Measurements from ENCODE around the gene NTMT1.

The NTMT1 gene

DNA sequence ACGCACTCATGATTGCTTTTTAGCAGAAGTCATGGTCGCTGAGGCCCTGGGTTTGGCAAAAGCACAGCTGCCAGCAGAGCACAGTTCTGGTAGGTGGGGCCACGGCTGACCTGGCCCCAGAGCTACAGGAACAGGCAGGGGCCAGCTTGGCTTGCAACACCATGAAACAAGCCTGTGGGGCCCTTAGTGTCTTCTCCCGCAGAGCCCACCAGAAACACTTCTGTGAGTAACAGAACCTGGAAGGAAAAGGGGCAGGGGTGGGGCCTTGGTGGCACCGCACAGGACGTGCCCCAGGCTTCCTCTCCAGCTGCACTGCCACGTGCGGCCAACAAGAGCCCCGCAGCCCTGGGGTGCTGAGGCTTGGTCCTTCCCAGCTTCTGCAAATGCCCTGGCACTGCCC lies 11.1 kb downstream of the NTMT1 start:
- DNase-seq (ENCODE audit: low spot score) = no peak

DNA sequence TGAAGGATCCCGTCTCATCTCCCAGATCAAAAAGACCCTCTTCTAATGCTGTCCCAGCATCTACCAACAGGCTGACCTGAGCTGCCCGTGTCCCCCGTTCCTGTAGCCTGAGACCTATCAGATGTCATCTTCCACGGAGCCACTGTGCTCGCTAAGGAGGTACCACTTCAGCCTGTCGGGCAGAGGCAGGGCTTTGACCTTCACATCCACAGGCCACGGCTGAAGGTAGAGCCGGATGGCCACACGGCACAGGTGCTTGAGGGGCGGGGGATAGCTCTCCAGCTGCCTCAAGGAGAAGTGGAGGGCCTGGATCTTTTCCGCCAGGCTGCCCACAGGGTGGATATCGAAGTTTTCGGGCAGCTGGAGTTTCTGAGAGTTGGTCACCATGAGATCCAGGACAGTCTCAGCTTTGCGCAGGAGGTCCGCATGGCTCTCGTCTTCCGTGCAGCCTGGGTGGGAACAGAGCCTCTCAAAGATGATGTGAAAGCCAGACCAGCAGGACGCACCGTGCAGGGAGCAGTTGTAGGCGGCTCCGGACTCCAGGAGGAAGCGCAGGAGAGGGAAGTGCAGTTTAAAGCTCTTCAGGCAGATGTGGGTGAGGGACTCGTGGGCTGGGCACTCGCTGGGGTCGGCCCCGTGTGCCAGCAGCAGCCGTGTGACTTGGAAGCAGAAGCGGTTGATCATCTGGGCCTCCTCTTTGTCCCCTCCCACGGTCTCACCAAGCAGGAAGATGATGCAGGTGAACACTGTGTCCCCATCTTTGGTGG lies 11.9 kb downstream of the NTMT1 start:
- DNase-seq (ENCODE audit: low spot score) = no peak

DNA sequence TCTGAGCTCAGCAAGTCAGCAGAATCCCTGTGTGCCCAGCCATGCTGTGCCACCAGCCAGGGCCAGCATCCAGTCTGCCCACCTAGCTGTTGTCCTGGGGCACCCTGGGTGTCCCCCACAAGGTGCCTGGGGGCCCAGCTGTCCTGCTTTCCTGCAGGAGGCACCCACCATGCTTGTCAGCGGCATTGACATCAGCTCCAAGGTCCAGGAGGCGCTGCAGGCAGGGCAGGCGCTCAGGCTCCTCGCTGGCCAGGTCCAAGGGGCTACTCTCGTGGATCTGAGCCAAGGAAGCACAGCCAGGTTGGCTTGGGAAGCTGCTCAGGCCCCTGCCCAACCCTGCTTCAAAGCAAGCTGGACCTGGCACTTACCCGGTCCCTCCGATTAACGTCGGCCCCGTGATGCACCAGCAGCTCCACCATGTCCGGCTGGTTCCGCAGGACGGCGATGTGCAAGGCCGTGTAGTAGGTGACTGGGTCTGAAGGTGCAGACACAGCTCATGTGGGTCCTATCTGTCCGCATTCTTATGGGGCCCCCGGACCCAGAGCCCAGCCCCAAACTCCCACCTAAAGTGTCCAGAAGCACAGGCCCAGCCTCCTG lies 13.2 kb downstream of the NTMT1 start:
- DNase-seq (ENCODE audit: low spot score) = no peak

DNA sequence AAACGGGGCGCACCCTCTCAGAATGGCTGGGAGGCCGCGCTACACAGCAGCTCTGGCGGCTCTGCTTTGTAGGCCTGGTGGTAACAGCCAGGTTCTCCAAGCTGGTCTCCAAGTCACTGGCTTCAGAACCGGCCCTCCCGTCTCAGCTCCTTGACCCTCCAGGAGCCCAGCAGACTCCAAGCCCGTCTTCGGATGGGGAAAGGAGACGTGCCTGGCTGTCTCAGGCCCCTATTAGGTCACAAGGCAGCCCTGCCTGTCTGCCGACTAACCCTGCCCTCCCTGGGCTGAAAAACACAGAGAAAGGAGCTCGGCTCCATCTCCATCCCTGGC lies 13.8 kb downstream of the NTMT1 start:
- no peak for DNase-seq (ENCODE audit: low spot score)

DNA sequence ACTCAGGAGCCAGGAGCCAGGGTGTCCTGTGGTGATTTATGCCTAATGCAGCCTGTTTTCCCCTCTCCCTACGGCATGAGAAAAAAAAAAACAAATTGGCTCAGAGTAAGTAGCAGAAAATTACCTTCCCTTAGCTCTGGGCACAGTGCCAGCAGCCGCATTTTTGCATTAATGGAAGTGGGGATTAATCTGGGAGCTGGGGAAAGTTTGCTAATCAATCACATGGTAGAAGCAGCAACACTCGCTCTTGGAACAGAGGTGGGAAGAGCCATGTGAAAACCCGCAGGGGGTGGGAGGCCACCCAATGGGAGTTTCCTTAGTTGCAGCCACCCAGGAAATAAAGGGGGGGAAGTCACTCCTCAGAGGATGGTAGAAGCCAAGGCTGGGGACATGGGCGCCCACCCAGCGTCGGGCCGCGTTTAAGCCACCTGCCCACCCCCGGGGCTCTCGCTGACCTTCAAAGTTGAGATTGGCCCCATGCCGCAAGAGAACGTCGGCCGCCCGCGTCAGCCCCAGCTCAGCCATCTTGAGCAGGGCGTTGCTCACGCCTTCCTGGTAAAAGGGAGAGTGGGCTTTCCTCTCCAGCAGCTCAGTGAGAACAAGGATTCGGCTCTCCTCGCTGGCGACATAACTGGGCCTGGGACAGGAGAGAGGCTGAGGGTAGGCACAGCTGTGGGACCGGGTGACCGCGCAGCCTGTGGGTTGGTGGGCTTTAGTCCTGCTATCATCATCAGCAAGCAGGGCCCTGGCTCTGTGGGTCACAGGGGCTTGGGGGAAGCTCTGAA lies 14.3 kb downstream of the NTMT1 start:
- no peak for DNase-seq (ENCODE audit: low spot score)

DNA sequence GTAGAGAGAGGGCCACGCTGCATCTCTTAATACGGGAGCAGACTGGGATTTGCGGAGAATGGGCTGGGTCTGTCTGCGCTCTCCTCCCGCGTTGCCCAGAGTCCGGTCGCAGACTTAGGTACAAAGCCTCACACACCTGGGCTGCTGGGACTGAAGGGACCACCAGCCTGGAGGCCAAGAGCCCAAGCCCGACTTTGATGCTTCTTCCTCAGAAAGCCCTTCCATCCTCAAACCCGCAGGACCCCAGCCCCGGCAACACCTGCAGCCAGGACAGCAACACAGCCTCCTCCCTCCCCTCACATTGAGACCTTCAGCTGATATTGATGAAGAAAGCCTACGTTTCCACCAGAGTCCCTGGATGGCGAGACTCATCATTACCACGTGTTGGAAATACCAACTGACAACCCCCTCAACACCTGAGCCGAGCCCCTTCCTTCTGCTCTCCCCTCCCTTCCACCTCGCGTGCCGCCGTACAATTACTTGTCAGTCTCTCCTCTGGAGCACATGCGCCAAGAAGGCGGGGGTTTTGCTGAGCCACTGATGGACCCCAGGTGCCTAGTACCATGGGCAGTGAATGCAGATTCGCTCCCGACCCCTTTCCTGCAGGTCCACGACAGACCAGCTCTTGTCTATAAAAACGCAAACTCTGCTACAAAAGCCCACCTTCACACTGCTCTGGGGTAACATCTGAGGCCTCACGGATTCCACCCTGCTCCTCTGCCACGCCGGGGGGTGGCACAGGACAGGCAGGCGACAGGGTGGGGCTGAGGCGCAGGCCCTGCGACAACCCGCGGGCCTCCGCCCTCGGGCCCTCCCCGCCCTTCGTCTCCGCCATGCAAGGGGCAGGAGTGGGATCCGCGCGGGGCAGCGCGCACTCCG lies 15.1 kb downstream of the NTMT1 start:
- no peak for DNase-seq (ENCODE audit: low spot score)

DNA sequence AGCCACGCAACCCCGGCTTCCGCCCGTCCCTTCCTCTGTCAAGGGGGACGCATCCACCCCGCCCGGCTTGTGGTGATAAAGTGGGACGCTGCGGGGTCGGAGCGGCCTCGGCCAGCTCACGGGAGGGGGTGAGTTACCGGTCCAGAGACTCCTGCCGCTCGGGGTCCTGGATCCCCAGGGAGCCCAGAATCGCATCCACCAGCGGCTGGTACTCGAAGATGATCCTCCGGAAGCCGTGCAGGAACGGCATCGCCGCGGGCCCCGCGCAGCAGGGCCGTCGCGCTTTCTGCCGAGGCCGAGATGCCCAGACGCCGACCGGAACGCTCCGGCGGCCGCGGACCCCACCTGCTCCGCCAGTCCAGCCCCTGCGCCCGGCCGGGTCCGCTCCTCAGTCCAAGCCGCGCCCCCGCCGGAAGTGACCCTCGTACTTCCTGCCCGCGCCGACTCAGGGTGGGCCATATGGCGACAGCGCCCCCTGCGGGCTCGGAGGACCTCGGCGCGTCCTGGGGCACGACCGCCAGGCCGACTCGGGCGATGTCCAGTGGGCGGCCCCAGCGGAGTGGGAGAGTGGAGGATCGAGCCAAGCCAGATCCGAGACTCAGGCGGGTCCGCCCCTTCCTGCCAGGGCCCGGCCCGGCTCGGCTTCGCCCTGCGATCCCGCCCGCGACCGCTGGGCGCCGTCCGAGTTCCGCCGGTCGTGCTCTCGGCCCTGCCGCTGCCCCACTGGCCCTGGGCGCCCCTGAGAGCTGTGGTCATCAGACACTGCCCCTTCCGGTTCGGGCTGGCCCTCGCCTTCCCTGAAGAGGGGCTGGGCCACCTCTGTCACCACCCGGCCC lies 16.0 kb downstream of the NTMT1 start, which contains the start of gene ASB6:
ASB6 (minus strand) TSS at position 402 of the 836 bp plus-strand sequence; CDS start at position 250, 152 bp downstream.
- DNase-seq (ENCODE audit: low spot score) = peak; percentile 95

DNA sequence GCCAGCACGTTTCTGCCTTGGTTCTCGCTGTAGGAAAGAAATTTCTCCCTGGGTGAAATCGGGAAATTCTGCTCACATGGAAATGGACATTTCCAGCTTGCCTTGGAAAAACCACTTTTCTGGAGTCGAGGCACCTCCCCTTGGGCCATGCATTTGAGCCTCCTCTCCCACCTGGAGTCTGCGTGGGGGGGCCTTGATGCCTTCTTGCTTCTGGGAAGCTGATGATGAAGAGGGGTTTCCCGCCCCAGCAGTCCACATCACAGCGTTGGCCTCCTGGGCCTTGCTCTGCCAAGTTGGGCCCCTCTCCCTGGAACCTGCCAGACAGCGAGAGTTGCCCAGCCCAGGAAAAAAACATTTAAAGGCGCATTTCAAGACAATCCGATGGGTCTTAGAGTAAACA lies 17.7 kb downstream of the NTMT1 start:
- DNase-seq (ENCODE audit: low spot score) = no peak

DNA sequence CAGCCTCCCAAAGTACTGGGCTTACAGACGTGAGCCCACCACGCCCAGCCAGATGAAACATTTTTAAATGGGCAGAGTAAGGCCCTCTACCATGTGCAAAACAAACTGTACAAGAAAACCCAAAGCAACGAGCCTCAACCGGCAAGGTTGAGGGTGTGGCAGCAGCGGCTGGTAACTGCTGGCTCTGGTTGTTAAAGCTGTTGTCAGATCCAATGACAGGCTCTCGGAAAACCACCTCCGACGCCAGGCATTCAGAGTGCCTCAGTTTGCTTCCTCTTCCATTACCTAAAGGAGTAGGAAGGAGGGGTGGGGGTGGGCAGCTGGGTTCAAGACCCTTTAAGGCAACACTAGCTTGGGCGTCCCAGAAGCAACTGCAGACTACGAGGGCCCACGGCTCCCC lies 18.4 kb downstream of the NTMT1 start:
- no peak for DNase-seq (ENCODE audit: low spot score)

DNA sequence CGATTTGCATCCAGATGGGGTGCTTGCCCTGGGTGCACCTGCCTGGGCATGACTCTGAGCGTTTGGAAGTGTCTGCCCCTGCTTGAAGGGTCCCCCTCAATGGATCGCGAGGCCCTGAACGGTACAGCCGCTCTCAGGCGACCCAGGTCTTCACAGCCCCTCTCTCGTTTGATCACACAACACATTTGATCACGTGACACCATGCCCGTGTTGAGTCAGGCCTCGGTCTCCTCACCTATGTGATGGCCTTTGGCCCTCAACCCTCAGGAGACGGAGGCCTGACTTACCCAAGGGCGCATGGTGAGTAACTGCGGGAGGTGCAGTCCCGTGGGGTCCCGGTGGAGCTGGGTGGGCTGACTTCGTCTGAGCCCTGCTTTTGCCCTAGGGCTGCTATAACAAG lies 18.9 kb downstream of the NTMT1 start:
- no peak for DNase-seq (ENCODE audit: low spot score)

DNA sequence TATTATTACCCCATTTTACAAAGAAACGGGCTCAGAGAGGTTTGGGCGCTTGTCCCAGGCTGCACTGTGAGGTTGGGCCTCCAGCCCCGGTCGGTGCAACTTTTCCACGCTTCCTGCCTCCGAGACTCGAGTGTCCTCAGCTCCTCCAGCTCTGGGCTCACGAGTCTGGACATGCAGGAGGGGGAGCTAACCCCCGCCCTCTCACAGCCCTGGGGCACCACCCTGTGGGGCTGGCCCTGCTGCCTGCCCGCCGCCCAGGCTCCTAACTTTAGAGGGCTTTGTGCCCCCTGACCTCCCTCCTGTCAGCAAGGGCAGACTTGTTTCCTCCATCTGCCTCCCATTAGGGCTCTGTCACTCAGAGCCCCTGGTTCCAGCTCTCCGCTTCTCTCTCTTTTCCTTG lies 20.3 kb downstream of the NTMT1 start:
- DNase-seq (ENCODE audit: low spot score) = no peak

DNA sequence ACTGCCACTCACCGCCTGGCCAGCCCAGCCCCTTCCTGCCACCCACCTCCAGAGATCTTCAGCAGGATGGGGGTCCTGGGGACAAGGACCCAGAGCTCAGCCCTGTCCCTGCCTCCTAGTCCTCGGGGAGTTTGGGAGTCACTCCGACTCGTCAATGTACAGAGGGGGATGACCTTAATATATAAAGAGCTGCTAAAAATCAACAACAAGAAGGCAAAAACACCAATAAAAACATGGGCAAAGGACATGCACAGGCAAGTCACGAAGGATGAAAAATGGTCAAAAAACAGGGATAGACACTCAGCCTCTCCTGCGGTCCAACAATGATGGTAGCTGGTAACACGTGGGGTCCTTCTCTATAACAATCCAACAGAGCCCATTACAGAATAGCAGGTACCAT lies 20.7 kb downstream of the NTMT1 start:
- no peak for DNase-seq (ENCODE audit: low spot score)

DNA sequence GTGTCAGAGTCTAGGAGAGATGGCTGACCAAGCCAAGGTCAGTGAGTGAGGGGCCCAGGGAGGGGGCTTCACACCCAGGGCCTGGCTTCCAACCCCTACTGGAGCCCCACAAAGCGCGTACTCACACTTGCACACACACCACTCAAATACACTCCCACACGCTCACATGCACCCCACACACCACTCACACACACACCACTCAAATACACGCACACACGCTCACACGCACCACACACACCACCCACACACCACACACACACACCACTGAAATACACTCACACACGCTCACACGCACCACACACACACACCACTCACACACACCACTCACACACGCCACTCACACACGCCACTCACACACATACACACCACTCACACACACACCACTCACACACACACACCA lies 21.7 kb downstream of the NTMT1 start:
- DNase-seq (ENCODE audit: low spot score) = no peak

DNA sequence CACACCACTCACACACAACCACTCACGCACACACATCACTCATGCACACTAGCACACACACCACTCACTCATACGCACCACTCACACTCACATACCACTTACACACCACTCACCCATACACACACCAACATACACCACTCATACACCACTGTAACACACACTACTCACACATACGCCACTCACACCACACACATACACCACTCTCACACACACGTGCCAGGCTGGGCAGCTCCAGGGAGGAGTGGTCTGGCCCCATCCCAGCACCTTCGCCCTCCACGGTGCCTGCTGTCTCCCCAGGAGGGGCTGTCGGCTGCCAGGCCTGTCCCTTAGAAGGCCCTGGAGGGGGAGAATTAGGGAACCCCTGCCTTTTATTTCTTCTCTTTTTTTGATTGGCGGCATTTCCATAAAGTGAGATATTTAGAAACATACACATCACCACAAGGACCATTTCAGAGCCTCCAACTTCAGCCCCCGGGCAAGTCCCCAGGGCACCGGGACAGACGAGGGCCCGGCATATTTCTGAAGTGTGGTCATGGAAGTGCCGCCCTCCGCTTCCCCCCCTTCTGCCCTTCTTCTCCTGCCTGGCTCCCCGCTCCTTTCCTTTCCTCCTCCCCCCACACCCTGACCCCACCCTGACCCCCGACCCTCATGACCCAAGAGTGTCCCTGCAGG lies 22.3 kb downstream of the NTMT1 start:
- no peak for DNase-seq (ENCODE audit: low spot score)

DNA sequence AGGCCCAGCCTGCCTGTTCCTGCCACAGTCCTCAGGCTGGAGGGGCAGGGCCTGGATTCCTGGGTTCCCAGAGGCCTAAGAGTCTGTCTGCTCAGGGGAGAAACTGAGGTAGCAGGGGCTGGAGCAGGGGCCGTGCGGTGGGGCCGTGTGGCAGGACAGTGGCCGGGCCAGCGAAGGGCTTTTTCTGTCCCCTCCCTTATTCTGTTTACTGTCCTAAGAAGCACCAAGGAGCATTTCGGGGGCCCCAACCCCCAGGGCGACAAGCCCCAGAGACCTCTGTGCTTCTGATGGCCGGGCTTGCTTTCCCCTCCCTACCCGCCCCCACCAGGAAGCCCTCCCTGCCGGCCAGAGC lies 22.8 kb downstream of the NTMT1 start:
- no peak for DNase-seq (ENCODE audit: low spot score)

DNA sequence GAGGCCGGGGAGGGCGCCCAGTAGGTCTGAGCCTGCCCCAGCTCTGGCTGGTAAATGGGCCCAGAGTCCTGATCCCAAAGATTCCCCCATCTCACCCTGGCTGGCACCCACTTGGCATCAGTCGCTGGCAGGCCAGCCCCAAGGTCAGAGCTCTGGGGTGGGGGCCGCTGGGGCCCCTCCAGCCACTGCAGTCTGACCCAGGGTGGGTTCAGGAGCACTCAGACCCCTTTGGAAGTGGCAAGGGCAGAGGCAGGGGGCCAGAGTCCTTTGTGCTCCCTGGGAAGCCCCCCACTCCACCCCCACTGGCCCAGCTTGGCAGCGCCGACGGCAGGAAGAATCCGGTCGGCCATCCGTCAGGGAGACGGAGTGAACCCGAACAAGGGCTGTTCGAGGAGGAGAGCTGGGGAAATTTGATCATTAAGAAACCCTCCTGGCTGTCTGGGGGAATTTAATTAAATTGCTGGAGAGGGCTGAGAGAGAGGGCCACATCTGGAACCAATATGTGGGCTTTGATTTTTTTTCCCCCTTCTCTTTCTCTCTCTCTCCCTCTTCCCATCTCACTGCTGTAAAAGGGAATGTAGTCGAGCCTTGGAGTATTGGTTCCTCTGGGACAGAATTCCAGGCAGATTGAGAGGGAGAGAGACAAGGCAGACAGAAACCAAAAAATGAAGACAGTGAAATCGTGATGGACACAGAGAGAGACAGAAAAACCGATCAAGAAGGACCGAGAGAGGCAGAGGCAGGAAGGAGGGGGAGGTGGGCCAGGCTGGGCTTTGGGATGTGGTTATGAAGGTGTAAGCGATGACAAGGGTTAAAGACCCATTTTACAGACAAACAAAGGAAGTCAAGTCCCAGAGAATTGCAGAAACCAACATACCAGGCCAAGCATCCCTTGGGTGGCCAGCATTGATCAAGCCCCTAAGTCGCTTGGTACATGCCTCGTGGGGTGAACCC lies 24.0 kb downstream of the NTMT1 start:
- peak; percentile 84 for DNase-seq (ENCODE audit: low spot score)

DNA sequence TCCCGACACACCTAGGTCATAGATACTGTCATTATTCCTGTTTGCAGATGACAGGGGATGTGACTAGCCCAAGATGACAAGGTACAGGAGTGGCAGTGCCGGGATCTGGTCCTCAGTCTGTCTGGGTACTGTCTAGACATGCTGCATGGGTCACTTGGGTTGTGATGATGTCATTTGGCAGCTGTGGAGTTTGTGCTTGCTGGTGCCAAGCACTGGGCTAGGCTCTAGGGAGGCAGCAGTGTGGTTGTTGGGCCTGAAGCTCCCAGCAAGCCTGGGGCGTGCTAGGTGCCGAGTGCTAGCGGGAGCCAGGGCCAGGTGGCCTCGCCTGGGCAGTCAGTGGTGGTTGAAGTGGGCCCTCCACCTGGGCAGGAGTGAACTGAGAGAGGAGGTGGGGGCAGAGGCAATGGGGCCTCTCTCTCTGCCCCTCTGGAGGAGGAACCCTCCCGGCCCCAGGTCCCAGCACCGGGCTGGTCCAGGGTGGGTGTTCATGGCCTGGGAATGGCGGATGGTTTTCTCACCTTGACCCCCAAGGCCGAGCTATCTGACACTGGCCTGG lies 24.8 kb downstream of the NTMT1 start:
- no peak for DNase-seq (ENCODE audit: low spot score)

DNA sequence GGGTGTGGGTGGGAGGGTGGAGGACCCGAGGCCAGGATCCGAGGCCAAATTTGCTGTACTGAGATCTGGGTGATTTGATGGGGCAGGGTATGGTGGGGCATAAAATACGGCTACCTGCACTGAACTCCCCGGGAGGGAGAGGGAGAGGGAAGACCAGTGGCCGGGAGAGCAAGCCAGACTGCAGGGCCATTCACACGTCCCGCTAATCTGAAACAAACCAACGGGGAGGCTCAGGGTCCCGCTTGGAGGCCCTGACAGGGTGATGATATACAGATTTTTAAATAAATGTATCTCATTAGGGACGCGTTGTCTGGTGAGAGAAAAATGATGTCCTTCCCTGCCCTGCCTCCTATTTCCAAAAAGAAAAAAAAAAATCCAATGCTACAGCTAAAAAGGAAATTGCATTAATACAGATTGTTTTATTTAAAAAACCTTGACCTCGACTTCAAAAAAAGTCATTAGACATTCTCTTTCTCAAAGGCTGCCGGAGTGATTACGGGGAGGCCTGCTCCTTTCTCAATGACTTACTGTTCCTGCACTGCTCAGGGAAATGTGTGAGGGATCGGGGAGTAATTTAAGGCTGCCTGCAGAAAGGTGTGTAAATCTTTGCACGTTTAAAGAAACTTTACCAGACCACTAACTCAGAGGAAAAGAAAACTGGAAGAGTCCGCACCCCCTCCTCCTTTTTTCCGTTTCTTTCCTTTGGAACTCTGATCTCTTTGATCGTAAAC lies 28.0 kb downstream of the NTMT1 start:
- DNase-seq (ENCODE audit: low spot score) = no peak
